K562 (cell line): ENCODE measurements around the gene GDF7. TPM values are rescaled to one million over a fixed set of nuclear protein-coding genes. Genes with fewer than 3 reads are reported as not detected.

Experiments
- ATAC-seq: fragments of 200-7000 bp; cut with Tn5 transposase; 3 replicates; pipeline ENCODE4 v1.9.1; 2020; ENCODE audit warnings: moderate library complexity
- BruUV-seq: library from RNA; stranded (reverse); fragments of 400-500 nt; replicated peaks from 2 replicates; lab custom pipeline; 2021; lab: Mats Ljungman, UMichigan
- CTCF ChIA-PET: fragments of 300-600 bp; formaldehyde crosslinking; extraction: SDS; loops from one replicate; lab custom pipeline; 2021; ENCODE audit warnings: low intra/inter-chr PET ratio; lab: Yijun Ruan, JAX
- POLR2A ChIA-PET: fragments of 300-600, 350-650 bp; sonication (Branson Sonifier 250); formaldehyde crosslinking; extraction: SDS; loops from one replicate; lab custom pipeline; 2021; ENCODE audit warnings: antibody characterized with exemption, inconsistent platforms; lab: Yijun Ruan, JAX
- DNase-seq, 4 experiments: peaks; one replicate each; pipeline versions ENCODE4 v3.0.0 to v3.0.0-alpha.2; 2011 to 2018; ENCODE audit warnings: low spot score in 3 of 4, mixed read lengths in 3 of 4; ENCODE audit errors: extremely low read depth in 1 of 4
- FAIRE-seq: peaks from 2 replicates; lab custom pipeline; 2011; peaks lifted over from hg19 to GRCh38; lab: Jason Lieb, UNC
- H2AFZ ChIP-seq: 2 replicates; pipeline ENCODE4 v1.6.0; 2011; ENCODE audit warnings: low read depth, low read length, control low read depth, inconsistent platforms
- H3K27ac ChIP-seq: fragments of 200-600 bp; 3 replicates; pipeline ENCODE4 v1.8.0; 2011; ENCODE audit warnings: low read depth, mild to moderate bottlenecking, control low read depth, inconsistent platforms, low read length, moderate library complexity, mixed read lengths; ENCODE audit errors: extremely low read depth
- H3K27me3 ChIP-seq, 2 experiments: fragments of 300-600 bp in 1 of 2; 2 replicates in 1 of 2; 3 replicates in 1 of 2; pipeline versions ENCODE4 v1.6.0 to v1.8.0; 2011; ENCODE audit warnings: inconsistent platforms in 2 of 2, low read length in 2 of 2, mild to moderate bottlenecking in 1 of 2, mixed read lengths in 1 of 2, moderate library complexity in 1 of 2; ENCODE audit not compliant: control insufficient read depth in 2 of 2, insufficient read depth in 2 of 2
- H3K36me3 ChIP-seq: fragments of 300-600 bp; 3 replicates; pipeline ENCODE4 v1.8.0; 2011; ENCODE audit warnings: mild to moderate bottlenecking, low read length, inconsistent platforms; ENCODE audit not compliant: control insufficient read depth, insufficient read depth
- H3K4me1 ChIP-seq, 2 experiments: fragments of 200-600 bp in 1 of 2; replicated peaks in 1 of 2; 2 replicates in 1 of 2; 3 replicates in 1 of 2; pipeline versions ENCODE4 v1.5.1 to v1.8.0; 2011; ENCODE audit warnings: inconsistent platforms in 2 of 2, low read length in 2 of 2, mild to moderate bottlenecking in 1 of 2, mixed read lengths in 1 of 2, moderate library complexity in 1 of 2; ENCODE audit not compliant: control insufficient read depth in 2 of 2, insufficient read depth in 2 of 2
- H3K4me2 ChIP-seq: 2 replicates; pipeline ENCODE4 v1.6.1; 2011; ENCODE audit warnings: low read length, control low read depth, inconsistent platforms, mixed read lengths; ENCODE audit not compliant: insufficient read depth
- H3K4me3 ChIP-seq: fragments of 200-600 bp; sonication (generic), shearing (Covaris generic); 2 replicates; pipeline ENCODE4 v1.5.1; 2016; ENCODE audit warnings: control low read depth, inconsistent platforms
- H3K79me2 ChIP-seq: fragments of 200-600 bp; 3 replicates; pipeline ENCODE4 v1.8.0; 2011; ENCODE audit warnings: low read length, inconsistent platforms; ENCODE audit not compliant: control insufficient read depth, insufficient read depth
- H3K9ac ChIP-seq, 2 experiments: 2 replicates each; pipeline versions ENCODE4 v1.6.0 to v1.6.1; 2011; ENCODE audit warnings: low read depth in 2 of 2, low read length in 2 of 2, control low read depth in 1 of 2, inconsistent platforms in 1 of 2, mild to moderate bottlenecking in 1 of 2, mixed read lengths in 1 of 2; ENCODE audit not compliant: insufficient read depth in 1 of 2
- H3K9me1 ChIP-seq: one replicate; pipeline ENCODE4 v1.6.0; 2011; ENCODE audit warnings: inconsistent platforms, mild to moderate bottlenecking, low read length, moderate library complexity; ENCODE audit not compliant: control insufficient read depth, insufficient read depth
- H3K9me3 ChIP-seq: replicated peaks from 2 replicates; pipeline ENCODE4 v1.5.1; 2011; ENCODE audit warnings: low read depth, low read length, inconsistent platforms; ENCODE audit not compliant: control insufficient read depth, insufficient read depth
- H4K20me1 ChIP-seq: replicated peaks from 2 replicates; pipeline ENCODE4 v1.6.1; 2011; ENCODE audit warnings: low read length, inconsistent platforms, mixed read lengths; ENCODE audit not compliant: control insufficient read depth, insufficient read depth
- WHSC1 ChIP-seq: IDR thresholded peaks from one replicate; pipeline ENCODE4 v1.6.1; 2012; ENCODE audit warnings: low read length, control low read depth, inconsistent platforms
- WGBS: fragments of 100-300 bp; shearing (Covaris generic); methylation state at CpG from one replicate; pipeline ENCODE4 v1.1.6; 2016; ENCODE audit warnings: low coverage, mixed read lengths; ENCODE audit not compliant: insufficient coverage; ENCODE audit errors: missing lambda C conversion rate; 5-methylcytosine and 5-hydroxymethylcytosine counted together
- in situ Hi-C: fragments of 300-500 bp; cut with MboI; formaldehyde crosslinking; loops from 4 replicates; pipeline ENCODE4 v1.15.0; 2018; ENCODE audit warnings: inconsistent platforms, mixed read lengths
- intact Hi-C: fragments of 100-400 bp; cut with micrococcal nuclease; formaldehyde crosslinking; loops from 2 replicates; pipeline ENCODE4 v1.14.2; 2022
- polyA plus RNA-seq, 8 experiments: library from polyadenylated mRNA; depleted of rRNA in 4 of 8; stranded (reverse) in 5 of 8; unstranded in 3 of 8; fragments of >200 nt; fragmentation: Nextera tagmentation in 2 of 8; fragmentation: Illumina TruSeq in 1 of 8; extraction: Ambion mirVana in 2 of 8; extraction: Trizol in 1 of 8; gene quantifications; 2 replicates each; pipeline versions ENCODE4 v1.2.1 to v1.2.3, GENCODE V29; 2011 to 2014; ENCODE audit warnings: inconsistent platforms in 1 of 8, missing spikeins in 1 of 8
- total RNA-seq, 7 experiments: library from RNA; depleted of rRNA in 6 of 7; stranded (reverse); fragments of >200 nt in 6 of 7; fragmentation: Illumina TruSeq in 2 of 7; extraction: Trizol in 2 of 7; gene quantifications; 2 replicates each; pipeline versions ENCODE4 v1.2.1 to v1.2.3, GENCODE V29; 2011 to 2021; ENCODE audit warnings: low replicate concordance in 1 of 7
- TF ChIP-seq, protein P1 (sequence below): fragments of 450-650 bp; formaldehyde crosslinking; IDR thresholded peaks from 2 replicates; pipeline ENCODE4 v1.4.0; 2020; ENCODE audit warnings: mild to moderate bottlenecking, moderate library complexity

GDF7 gene
- total and polyA plus RNA-seq, 9 of the 15 experiments (the other 6 are each of a cell fraction or from before 2014, with no cell fraction given): 0.01 TPM; not detected in 7

DNA sequence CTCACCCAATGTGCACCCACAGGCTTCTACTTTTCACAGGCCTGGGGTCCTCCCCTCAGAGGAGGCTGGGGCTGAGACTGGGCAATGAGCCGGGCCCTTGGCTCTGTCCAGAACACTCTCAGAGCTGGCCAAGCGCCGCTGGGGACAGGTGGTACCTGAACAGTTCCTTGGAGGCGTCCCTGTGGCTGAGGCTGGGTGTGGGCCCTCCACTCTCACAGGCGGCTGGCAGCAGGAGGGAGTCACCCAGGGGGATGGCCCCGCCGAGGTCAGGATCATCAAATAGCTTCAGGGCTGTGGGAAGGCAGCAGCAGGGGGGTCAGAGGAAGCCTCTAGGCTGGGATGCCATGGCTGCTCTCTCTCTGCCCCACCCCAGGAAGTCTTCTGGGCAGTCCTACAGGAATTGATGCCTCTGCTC, 43.2 kb upstream of the GDF7 start:
- intact Hi-C loops (no loop called here), in situ Hi-C loops (no loop called here)
- peaks cover 0 to 11% of the 10 kb centered on the region in 2 experiments; a peak in 3 of 5 replicates for H3K4me1 ChIP-seq
- H3K4me2 ChIP-seq: no peak overlapping the region
- H3K36me3 ChIP-seq: no peaks in the 10 kb centered on the region
- H3K4me3 ChIP-seq: no peak overlapping the region
- DNase-seq (no peak), ATAC-seq (no peak), FAIRE-seq (no peak)
- CTCF ChIA-PET: no interaction called here
- WGBS: 40% methylated on average over 6 of the region's 7 CpGs
- no peaks in the 10 kb centered on the region for H3K9me1 ChIP-seq
- H3K27me3 ChIP-seq: 0 out of 5 replicates have a peak, but pooled peaks cover 0 to 3% of the 10 kb centered on the region in 2 experiments
- H3K9ac ChIP-seq: peak overlapping the region in 1 of 2 experiments; percentile 2; a peak in 1 of 4 replicates
- POLR2A ChIA-PET: interaction anchor here (0.7 kb wide), 1 partner anchor 177 kb away, joined by 3 read pairs; the partner anchor contains the start of gene RHOB
- no peaks in the 10 kb centered on the region for H4K20me1 ChIP-seq
- no peaks in the 10 kb centered on the region for H3K79me2 ChIP-seq
- no peak overlapping the region for H2AFZ ChIP-seq
- no peaks in the 10 kb centered on the region for H3K9me3 ChIP-seq
- TF ChIP-seq, protein P1, sequence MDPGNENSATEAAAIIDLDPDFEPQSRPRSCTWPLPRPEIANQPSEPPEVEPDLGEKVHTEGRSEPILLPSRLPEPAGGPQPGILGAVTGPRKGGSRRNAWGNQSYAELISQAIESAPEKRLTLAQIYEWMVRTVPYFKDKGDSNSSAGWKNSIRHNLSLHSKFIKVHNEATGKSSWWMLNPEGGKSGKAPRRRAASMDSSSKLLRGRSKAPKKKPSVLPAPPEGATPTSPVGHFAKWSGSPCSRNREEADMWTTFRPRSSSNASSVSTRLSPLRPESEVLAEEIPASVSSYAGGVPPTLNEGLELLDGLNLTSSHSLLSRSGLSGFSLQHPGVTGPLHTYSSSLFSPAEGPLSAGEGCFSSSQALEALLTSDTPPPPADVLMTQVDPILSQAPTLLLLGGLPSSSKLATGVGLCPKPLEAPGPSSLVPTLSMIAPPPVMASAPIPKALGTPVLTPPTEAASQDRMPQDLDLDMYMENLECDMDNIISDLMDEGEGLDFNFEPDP (CRISPR knock-in tag): no peak
- TF ChIP-seq WHSC1: no peak
- H3K27ac ChIP-seq: no peak overlapping the region
- no TSS peak for BruUV-seq
